Left renal pelvis (tissue), 4 donors: Measurements from ENCODE around the gene HSPB3. TPM values are rescaled to one million over a fixed set of nuclear protein-coding genes. Genes with fewer than 3 reads are reported as not detected.
"Not testable (repeated sequence)": the region's sequence is repeated elsewhere in the genome, so short reads cannot be mapped to it uniquely, and the experiment has no call there.

Source experiments
- DNase-seq, 4 donors: peaks; one replicate each; pipeline ENCODE4 v3.0.0-alpha.2; 2013; ENCODE audit warnings: low read depth in 4 of 4, low spot score in 3 of 4
- polyA plus RNA-seq, 4 donors: library from polyadenylated mRNA; unstranded; fragments of 120-200 nt; gene quantifications; one replicate each; pipeline ENCODE4 v1.2.1, GENCODE V29; 2013; ENCODE audit not compliant: insufficient read length in 4 of 4

HSPB3 gene
- polyA plus RNA-seq: under 1 TPM in 1 of 4 donors, not detected in 3; 0.32 TPM

GRCh38 chr5:54455413-54456157 is at the start of gene HSPB3:
Gene HSPB3 (plus strand): TSS chr5:54455699. CDS start chr5:54455790, 91 bp downstream.
- DNase-seq: no peak

- no peak for DNase-seq
These were observed 44.3 kb upstream of the HSPB3 start for GRCh38 chr5:54411176-54411575.

- no peak for DNase-seq
These were observed 42.6 kb upstream of the HSPB3 start for GRCh38 chr5:54412913-54413312.

GRCh38 chr5:54415147-54415546 is 40.4 kb upstream of the HSPB3 start:
- DNase-seq: no peak

GRCh38 chr5:54415896-54416601 is 39.5 kb upstream of the HSPB3 start:
- DNase-seq: no peak

GRCh38 chr5:54419573-54420423 is 35.7 kb upstream of the HSPB3 start:
- DNase-seq: peak in 3 of 4 donors; percentile 8 to 34 (median 29)

- DNase-seq: not testable (repeated sequence)
These were observed 35.0 kb upstream of the HSPB3 start for GRCh38 chr5:54420511-54420910.

- DNase-seq: no peak
These were observed 33.5 kb upstream of the HSPB3 start for GRCh38 chr5:54421976-54422375.

GRCh38 chr5:54425258-54425657 is 30.2 kb upstream of the HSPB3 start:
- DNase-seq: no peak

- DNase-seq: no peak
These were observed 29.3 kb upstream of the HSPB3 start for GRCh38 chr5:54426209-54426608.

- not testable (repeated sequence) for DNase-seq
These were observed 20.8 kb upstream of the HSPB3 start for GRCh38 chr5:54434650-54435049.

GRCh38 chr5:54438620-54439389 is 16.7 kb upstream of the HSPB3 start:
- no peak for DNase-seq

GRCh38 chr5:54440456-54440893 is 15.0 kb upstream of the HSPB3 start:
- DNase-seq: no peak

GRCh38 chr5:54442271-54442670 is 13.2 kb upstream of the HSPB3 start:
- DNase-seq: no peak

- DNase-seq: no peak
These were observed 12.2 kb upstream of the HSPB3 start for GRCh38 chr5:54443270-54443669.

- no peak for DNase-seq
These were observed 9.7 kb upstream of the HSPB3 start for GRCh38 chr5:54445691-54446378.

- DNase-seq: no peak
These were observed 9.1 kb upstream of the HSPB3 start for GRCh38 chr5:54446379-54446732.

- DNase-seq: no peak
These were observed 5.6 kb upstream of the HSPB3 start for GRCh38 chr5:54449923-54450322.

- DNase-seq: no peak
These were observed 5.0 kb upstream of the HSPB3 start for GRCh38 chr5:54450542-54450941.

- no peak for DNase-seq
These were observed 2.5 kb upstream of the HSPB3 start for GRCh38 chr5:54453046-54453445.
